GM12892 (cell line): ENCODE measurements around the gene PCDHGA7.
"Not testable (repeated sequence)": the region's sequence is repeated elsewhere in the genome, so short reads cannot be mapped to it uniquely, and the experiment has no call there.

Source experiments
- DNase-seq: peaks from one replicate; pipeline ENCODE4 v3.0.0; 2011; ENCODE audit not compliant: insufficient read length
- FAIRE-seq: peaks from 2 replicates; lab custom pipeline; 2011; peaks lifted over from hg19 to GRCh38; lab: Jason Lieb, UNC
- POLR2A ChIP-seq: IDR thresholded peaks from 2 replicates; pipeline ENCODE4 v1.6.1; 2011; ENCODE audit warnings: low read depth, low read length, control low read depth
- POLR2AphosphoS5 ChIP-seq: IDR thresholded peaks from 2 replicates; pipeline ENCODE4 v1.6.1; 2011; ENCODE audit warnings: low read depth, low read length, control low read depth
- TAF1 ChIP-seq: IDR thresholded peaks from 2 replicates; pipeline ENCODE4 v1.6.1; 2011; ENCODE audit warnings: low read depth, mild to moderate bottlenecking, control low read depth, low read length, borderline replicate concordance

The PCDHGA7 gene

GRCh38 chr5:141392429-141393198 lies 10.1 kb downstream of the PCDHGA7 start, which contains the start of gene PCDHGA8:
Gene PCDHGA8 (plus strand): TSS chr5:141392633. CDS start chr5:141392814, 181 bp downstream.
- TF ChIP-seq POLR2AphosphoS5 (no peak), TAF1 (no peak), POLR2A (no peak)
- no peak for DNase-seq

GRCh38 chr5:141393267-141393666 lies 10.7 kb downstream of the PCDHGA7 start:
- TF ChIP-seq TAF1 (no peak), POLR2AphosphoS5 (no peak), POLR2A (no peak)

More at GRCh38 chr5:141392429-141393198, 10.1 kb downstream of the PCDHGA7 start, which contains the start of gene PCDHGA8:
- FAIRE-seq, result no peak

GRCh38 chr5:141394401-141395187 lies 12.1 kb downstream of the PCDHGA7 start:
- FAIRE-seq, DNase-seq: not testable (repeated sequence)

More at GRCh38 chr5:141393267-141393666, 10.7 kb downstream of the PCDHGA7 start:
- DNase-seq (no peak), FAIRE-seq (no peak)

- FAIRE-seq (peak; percentile 96), DNase-seq (peak; percentile 35)
Measured at GRCh38 chr5:141397756-141398551, 15.4 kb downstream of the PCDHGA7 start, which contains the start of gene PCDHGB5. Gene PCDHGB5 (plus strand): TSS chr5:141397947. CDS start chr5:141398128, 181 bp downstream.

- FAIRE-seq (no peak), DNase-seq (no peak)
- TF ChIP-seq TAF1 (no peak), POLR2AphosphoS5 (no peak), POLR2A (no peak)
Measured at GRCh38 chr5:141398608-141399007, 16.1 kb downstream of the PCDHGA7 start.

- DNase-seq (no peak), FAIRE-seq (no peak)
- TF ChIP-seq TAF1 (no peak), POLR2AphosphoS5 (no peak), POLR2A (no peak)
Measured at GRCh38 chr5:141399555-141400258, 17.2 kb downstream of the PCDHGA7 start.

GRCh38 chr5:141402553-141403243 lies 20.2 kb downstream of the PCDHGA7 start, which contains the start of gene PCDHGA9:
Gene PCDHGA9 (plus strand): TSS chr5:141402778. CDS start chr5:141402953, 175 bp downstream.
- DNase-seq (no peak), FAIRE-seq (no peak)
- TF ChIP-seq TAF1 (no peak), POLR2AphosphoS5 (no peak), POLR2A (no peak)

- no peak for DNase-seq
- no peak for FAIRE-seq
- TF ChIP-seq POLR2AphosphoS5 (no peak), POLR2A (no peak)
Measured at GRCh38 chr5:141403387-141403786, 20.8 kb downstream of the PCDHGA7 start.

- FAIRE-seq, DNase-seq: not testable (repeated sequence)
Measured at GRCh38 chr5:141407790-141408505, 25.4 kb downstream of the PCDHGA7 start, which contains the start of gene PCDHGB6. Gene PCDHGB6 (plus strand): TSS chr5:141408021. CDS start chr5:141408203, 182 bp downstream.

- no peak for FAIRE-seq
- no peak for TF ChIP-seq TAF1
- TF ChIP-seq POLR2AphosphoS5, result no peak
Measured at GRCh38 chr5:141409598-141410306, 27.2 kb downstream of the PCDHGA7 start.

More at GRCh38 chr5:141409598-141410306, 27.2 kb downstream of the PCDHGA7 start:
- DNase-seq, result no peak
